ENCODE measurements around the gene IFNAR1.

Gene IFNAR1

DNA sequence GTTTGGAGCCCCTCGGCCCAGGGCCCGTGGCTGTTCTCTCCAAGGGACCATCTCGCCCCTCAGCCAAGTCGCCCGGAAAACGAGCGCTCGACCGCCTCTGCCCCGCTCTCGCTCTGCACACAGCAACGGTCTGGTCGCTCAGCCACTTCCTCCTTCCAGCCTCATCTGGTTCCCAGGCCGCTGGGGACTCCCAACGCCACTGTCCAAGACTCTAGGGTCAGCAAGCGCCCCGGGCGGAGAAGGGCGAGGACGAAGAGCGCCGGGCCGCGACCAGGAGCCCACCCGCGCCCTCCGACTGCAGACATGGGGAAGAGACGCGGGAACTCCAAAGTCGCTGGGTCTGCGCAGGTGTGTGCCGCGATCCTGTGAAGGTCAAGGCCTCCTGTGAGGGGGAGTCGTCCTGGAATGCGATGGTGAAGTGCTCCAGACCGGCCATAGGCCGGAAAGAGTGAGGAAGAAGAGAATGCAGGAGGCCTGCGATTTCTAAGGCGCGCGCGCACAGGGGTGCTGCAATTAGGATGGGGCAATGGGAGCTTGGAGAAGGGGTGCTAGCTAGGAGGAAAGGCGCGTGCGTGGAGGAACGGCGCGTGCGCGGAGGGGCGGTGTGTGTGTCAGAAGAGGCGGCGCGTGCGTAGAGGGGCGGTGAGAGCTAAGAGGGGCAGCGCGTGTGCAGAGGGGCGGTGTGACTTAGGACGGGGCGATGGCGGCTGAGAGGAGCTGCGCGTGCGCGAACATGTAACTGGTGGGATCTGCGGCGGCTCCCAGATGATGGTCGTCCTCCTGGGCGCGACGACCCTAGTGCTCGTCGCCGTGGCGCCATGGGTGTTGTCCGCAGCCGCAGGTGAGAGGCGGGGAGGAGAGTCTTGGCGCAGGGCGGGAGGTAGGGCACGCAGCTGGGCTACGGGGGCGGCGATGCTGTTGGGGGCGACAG lies at the start of gene IFNAR1:
TSS of gene IFNAR1 (plus strand) at position 680 of the 931 bp plus-strand sequence. CDS start at position 766, 86 bp downstream.
- in situ Hi-C loops (cut with HindIII; ENCODE audit: low sequenced_read_pairs) = no loop called here

DNA sequence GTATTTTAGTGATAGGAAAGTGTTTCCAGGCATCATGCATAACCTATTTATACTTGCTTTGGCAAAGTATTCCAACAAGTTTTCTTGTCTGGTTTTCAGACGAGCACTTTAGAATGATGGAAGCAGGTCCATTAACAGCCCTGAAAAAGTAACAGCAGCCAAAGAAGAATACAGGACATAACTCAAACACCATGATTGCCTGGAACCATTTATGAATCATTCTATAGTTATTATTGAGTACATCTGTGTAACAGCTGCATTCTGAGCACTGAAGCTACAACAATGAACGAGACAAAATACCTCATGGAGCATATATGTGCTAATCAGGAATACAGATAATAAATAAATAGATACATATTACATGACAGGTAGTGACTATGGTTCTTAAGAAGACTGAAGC lies 46.0 kb upstream of the IFNAR1 start:
- in situ Hi-C loops (cut with HindIII; ENCODE audit: low sequenced_read_pairs) = no loop called here

DNA sequence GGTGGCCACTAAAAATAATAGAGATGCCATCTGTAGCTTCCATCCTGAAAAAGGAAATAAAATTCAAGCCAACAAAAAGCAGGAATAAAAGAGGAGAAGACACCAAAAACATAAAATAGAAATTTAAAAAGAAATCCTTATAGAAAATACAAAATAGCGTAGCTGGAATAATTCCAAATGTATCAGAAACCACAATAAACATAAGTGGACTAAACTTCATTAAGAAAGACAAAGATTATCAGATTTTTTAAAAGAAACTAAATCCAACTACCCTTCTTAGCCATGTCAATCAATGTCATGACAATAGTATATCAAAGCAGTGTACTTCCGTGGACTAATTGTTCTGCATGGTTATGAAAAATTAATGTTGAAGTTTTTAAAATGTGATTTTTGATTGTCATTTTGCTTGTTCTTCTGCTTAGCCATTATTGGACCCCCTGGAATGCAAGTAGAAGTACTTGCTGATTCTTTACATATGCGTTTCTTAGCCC lies 45.4 kb upstream of the IFNAR1 start:
- in situ Hi-C loops (cut with HindIII; ENCODE audit: low sequenced_read_pairs) = no loop called here

GRCh38 chr21:33281096-33281652 lies 43.6 kb upstream of the IFNAR1 start:
- in situ Hi-C loops (cut with HindIII; ENCODE audit: low sequenced_read_pairs) = no loop called here

DNA sequence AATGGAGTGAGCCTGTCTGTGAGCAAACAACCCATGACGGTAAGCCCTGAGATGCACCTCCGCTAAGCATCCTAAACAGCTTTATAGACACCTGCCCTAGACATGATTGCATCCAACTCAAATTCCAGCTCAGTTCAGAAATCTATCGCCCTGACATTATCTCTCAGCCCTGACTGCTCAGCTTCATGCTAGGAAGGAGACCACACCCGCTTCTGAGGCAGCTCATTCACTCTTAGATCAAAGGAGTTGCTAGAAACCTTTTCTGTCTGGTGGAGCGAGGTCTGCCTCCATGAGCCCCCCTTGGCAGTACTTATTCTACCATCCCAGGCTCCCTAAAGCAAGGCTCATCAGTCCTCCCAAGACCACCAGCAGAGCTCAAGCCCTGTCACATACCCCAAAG lies 41.6 kb upstream of the IFNAR1 start:
- in situ Hi-C loops (cut with HindIII; ENCODE audit: low sequenced_read_pairs) = no loop called here

- in situ Hi-C loops (cut with HindIII; ENCODE audit: low sequenced_read_pairs) = no loop called here
These were observed 38.7 kb upstream of the IFNAR1 start for GRCh38 chr21:33286076-33286475.

DNA sequence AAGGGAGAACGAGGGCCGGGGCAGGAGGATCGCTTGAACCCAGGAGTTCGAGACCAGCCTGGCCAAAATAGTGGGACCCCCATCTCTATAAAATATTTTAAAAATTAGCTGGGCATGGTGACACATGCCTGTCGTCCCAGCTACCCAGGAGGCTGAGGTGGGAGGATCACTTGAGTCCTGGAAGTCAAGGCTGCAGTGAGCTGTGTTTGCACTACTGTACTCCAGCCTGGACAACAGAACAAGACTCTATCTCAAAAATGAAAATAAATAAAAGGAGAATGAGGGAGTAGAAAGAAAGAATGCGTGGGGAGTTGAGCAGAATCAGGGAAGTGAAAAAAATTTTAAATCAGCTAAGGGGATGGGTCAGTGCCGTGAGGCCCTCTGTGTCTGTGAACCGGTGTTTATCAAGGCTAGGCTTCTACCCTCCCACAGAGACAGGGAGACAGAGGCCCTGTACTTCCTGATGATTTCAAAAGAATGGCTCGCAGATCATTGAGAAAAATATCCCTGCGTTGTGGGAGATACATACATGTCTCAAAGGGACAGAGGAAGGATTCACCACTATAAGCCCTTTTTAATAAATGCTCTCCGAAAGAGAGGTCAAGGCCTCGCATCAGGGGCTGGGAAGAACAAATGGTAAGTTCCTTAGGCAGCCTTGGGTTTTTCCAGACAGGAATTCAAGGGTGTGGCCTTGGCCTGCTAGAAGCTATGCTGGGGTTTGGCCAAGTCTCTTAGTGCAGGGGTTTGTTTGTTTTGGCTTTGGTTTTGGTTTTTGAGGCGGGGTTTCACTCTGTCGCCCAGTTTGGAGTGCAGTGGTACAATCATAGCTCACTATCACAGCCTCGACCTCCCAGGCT lies 37.9 kb upstream of the IFNAR1 start:
- in situ Hi-C loops (cut with HindIII; ENCODE audit: low sequenced_read_pairs) = no loop called here

DNA sequence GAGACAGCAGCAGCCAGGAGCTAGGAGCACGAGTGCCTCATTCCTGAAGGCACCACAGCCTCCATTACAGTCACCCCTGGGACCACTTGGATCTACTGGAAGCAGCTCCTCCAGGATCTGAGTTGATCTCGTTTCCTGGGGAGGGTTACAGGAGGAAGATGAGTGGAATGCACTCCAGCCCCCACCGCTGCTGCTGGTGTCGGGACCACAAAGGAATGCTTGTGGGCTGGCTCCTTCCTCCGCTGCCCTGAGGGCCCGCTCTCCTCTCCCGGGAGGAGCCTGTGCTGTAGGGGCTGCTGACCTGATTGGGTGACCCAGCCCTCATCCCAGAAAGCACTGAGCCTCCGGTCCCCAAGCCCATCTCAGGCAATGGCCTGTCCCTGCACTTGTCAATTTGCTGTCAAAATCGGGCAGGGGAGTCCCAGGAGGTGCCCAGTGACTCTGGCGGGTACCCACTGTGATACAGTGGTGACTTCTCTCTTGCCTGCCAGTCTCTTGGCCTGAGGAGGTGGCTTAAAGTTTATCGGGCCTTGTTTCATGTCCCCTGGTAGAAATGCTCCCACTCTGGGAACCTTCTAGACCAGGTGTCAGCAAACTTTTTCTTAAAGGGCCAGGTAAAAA lies 35.5 kb upstream of the IFNAR1 start:
- in situ Hi-C loops (cut with HindIII; ENCODE audit: low sequenced_read_pairs) = no loop called here

DNA sequence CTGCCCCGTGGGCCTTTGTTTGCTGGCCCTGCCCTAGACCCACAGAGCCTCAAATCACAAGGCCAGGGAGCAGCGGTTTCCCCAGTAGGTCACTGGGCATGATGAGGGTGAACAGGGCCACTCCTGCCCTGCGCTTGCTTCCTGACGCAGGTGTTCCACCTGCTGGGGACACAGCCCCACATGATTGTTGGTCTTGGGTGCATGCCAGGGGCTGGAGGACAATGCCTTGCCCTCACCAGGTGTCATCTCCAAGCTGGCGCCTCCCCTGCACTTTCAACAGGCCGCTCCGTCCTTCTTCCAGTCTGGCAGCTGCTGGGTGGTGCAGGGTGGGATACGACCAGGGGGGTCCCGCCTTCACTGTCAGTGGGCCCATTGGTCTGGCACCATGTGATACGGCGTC lies 34.3 kb upstream of the IFNAR1 start:
- in situ Hi-C loops (cut with HindIII; ENCODE audit: low sequenced_read_pairs) = no loop called here

- in situ Hi-C loops (cut with HindIII; ENCODE audit: low sequenced_read_pairs) = no loop called here
These were observed 33.1 kb upstream of the IFNAR1 start for GRCh38 chr21:33291686-33292085.

GRCh38 chr21:33292724-33293123 lies 32.0 kb upstream of the IFNAR1 start:
- in situ Hi-C loops (cut with HindIII; ENCODE audit: low sequenced_read_pairs) = no loop called here

DNA sequence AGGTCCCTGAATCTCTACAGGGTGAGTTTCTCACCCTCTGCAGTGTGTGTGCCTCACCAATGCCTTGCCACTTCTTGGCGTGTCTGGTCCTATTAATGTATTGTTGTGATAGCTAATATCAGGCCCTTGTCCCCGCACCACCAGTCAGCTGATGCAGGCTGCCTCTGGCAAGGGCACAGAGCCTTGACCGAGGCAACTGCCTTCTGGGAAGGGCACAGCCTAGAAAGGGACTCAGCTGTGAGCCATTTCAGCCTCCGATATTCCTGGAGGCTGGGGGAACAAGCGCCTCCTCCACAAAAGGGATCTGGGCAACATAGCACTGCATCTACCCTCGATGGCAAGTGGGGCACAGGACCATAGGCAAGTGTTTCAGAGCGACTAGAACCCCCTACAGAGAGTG lies 31.6 kb upstream of the IFNAR1 start:
- in situ Hi-C loops (cut with HindIII; ENCODE audit: low sequenced_read_pairs) = no loop called here

GRCh38 chr21:33293811-33294216 lies 31.0 kb upstream of the IFNAR1 start:
- in situ Hi-C loops (cut with HindIII; ENCODE audit: low sequenced_read_pairs) = no loop called here

DNA sequence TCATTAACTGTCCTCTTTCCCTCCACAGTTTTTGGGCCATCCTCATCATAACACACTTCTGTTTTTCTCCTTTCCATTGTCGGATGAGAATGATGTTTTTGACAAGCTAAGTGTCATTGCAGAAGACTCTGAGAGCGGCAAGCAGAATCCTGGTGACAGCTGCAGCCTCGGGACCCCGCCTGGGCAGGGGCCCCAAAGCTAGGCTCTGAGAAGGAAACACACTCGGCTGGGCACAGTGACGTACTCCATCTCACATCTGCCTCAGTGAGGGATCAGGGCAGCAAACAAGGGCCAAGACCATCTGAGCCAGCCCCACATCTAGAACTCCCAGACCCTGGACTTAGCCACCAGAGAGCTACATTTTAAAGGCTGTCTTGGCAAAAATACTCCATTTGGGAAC lies 28.6 kb upstream of the IFNAR1 start:
- in situ Hi-C loops (cut with HindIII; ENCODE audit: low sequenced_read_pairs) = no loop called here

GRCh38 chr21:33299181-33299752 lies 25.5 kb upstream of the IFNAR1 start:
- in situ Hi-C loops (cut with HindIII; ENCODE audit: low sequenced_read_pairs) = no loop called here

GRCh38 chr21:33300701-33301631 lies 23.8 kb upstream of the IFNAR1 start:
- in situ Hi-C loops (cut with HindIII; ENCODE audit: low sequenced_read_pairs) = no loop called here

DNA sequence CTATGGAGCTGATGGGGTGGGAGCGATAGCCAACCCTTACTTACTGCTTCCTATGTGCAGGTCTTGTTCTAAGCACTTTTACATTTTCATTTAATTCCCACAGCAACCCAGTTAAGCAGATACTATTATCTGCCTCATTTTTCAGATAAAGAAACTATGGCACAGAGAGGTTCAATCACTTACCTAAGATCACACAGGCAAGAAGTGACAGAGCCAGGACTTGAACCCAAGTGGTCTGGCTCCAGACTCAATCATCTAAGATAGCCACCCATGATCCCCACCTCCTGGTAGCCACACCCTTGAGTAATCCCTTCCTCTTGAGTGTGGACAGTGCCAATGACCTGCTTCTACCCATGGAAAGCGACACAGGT lies 23.2 kb upstream of the IFNAR1 start:
- in situ Hi-C loops (cut with HindIII; ENCODE audit: low sequenced_read_pairs) = no loop called here

- in situ Hi-C loops (cut with HindIII; ENCODE audit: low sequenced_read_pairs) = no loop called here
These were observed 22.7 kb upstream of the IFNAR1 start for GRCh38 chr21:33302055-33302454.

- in situ Hi-C loops (cut with HindIII; ENCODE audit: low sequenced_read_pairs) = no loop called here
These were observed 22.0 kb upstream of the IFNAR1 start for GRCh38 chr21:33302796-33303195.

GRCh38 chr21:33305344-33305671 lies 19.5 kb upstream of the IFNAR1 start:
- in situ Hi-C loops (cut with HindIII; ENCODE audit: low sequenced_read_pairs) = no loop called here

All from DLD1 (cell line).